HepG2 (cell line): ENCODE results near the gene SLC18A3.

Experiments used
- BHLHE40 ChIP-seq: IDR thresholded peaks from 2 replicates; pipeline ENCODE4 v1.6.1; 2011; ENCODE audit warnings: low read length, improper control_type of control experiment
- CBX5 ChIP-seq: sonication (generic); formaldehyde crosslinking; IDR thresholded peaks from 2 replicates; pipeline ENCODE4 v1.4.0; 2020; ENCODE audit warnings: missing genetic modification reagents, borderline replicate concordance
- CTCF ChIP-seq: sonication (generic); formaldehyde crosslinking; IDR thresholded peaks from 2 replicates; pipeline ENCODE4 v1.5.0; 2020; ENCODE audit warnings: mild to moderate bottlenecking, missing genetic modification reagents, moderate library complexity
- EP300 ChIP-seq, 3 experiments: sonication (generic) in 1 of 3; formaldehyde crosslinking in 1 of 3; IDR thresholded peaks; 2 replicates each; pipeline versions ENCODE4 v1.5.1 to v1.6.1; 2011 to 2020; ENCODE audit warnings: low read depth in 2 of 3, low read length in 2 of 3, borderline replicate concordance in 1 of 3, improper control_type of control experiment in 1 of 3, mild to moderate bottlenecking in 1 of 3, missing genetic modification reagents in 1 of 3, moderate library complexity in 1 of 3
- KDM1A ChIP-seq: IDR thresholded peaks from 2 replicates; pipeline ENCODE4 v1.6.1; 2016; ENCODE audit warnings: missing compliant biosample characterization
- MNT ChIP-seq: fragments of 450-650 bp; IDR thresholded peaks from 2 replicates; pipeline ENCODE4 v1.6.1; 2016
- RAD21 ChIP-seq: fragments of 450-650 bp; formaldehyde crosslinking; IDR thresholded peaks from 2 replicates; pipeline ENCODE4 v1.5.0; 2020; ENCODE audit warnings: mild to moderate bottlenecking
- SETDB1 ChIP-seq: sonication (generic); formaldehyde crosslinking; IDR thresholded peaks from 2 replicates; pipeline ENCODE4 v1.5.1; 2020; ENCODE audit warnings: missing genetic modification reagents, mild to moderate bottlenecking, borderline replicate concordance
- ZNF567 ChIP-seq: sonication (generic); formaldehyde crosslinking; IDR thresholded peaks from 2 replicates; pipeline ENCODE4 v1.8.1; 2023; ENCODE audit warnings: mild to moderate bottlenecking, missing genetic modification reagents, borderline replicate concordance
- ZNF883 ChIP-seq: sonication (generic); formaldehyde crosslinking; IDR thresholded peaks from 2 replicates; pipeline ENCODE4 v1.5.1; 2020; ENCODE audit warnings: mild to moderate bottlenecking, missing genetic modification reagents; ENCODE audit errors: not compliant biosample characterization

GRCh38 chr10:49572594-49573114 lies 37.5 kb upstream of the SLC18A3 start:
- TF ChIP-seq CTCF, result no peak
- TF ChIP-seq CBX5 (CRISPR knock-in tag), result no peak
- no peak for TF ChIP-seq SETDB1 (CRISPR knock-in tag)
- TF ChIP-seq EP300 (IDR thresholded peaks at IDR 0.05; ENCODE audit: low read depth in 2 of 2, low read length in 2 of 2), result no peak
- no peak for TF ChIP-seq EP300 (CRISPR knock-in tag; IDR thresholded peaks at IDR 0.05; ENCODE audit: borderline replicate concordance)
- no peak for TF ChIP-seq ZNF883
- TF ChIP-seq KDM1A (CRISPR knock-in tag), result no peak
- TF ChIP-seq MNT, result no peak
- no peak for TF ChIP-seq BHLHE40
- TF ChIP-seq RAD21 (CRISPR knock-in tag), result no peak
- TF ChIP-seq ZNF567, result no peak
